DMS153 (cell line): Measurements from ENCODE around the gene TBKBP1.

Source experiments
- DNase-seq: peaks from one replicate; lab custom pipeline; 2025; lab: John Stamatoyannopoulos, UW

Gene TBKBP1, protein sequence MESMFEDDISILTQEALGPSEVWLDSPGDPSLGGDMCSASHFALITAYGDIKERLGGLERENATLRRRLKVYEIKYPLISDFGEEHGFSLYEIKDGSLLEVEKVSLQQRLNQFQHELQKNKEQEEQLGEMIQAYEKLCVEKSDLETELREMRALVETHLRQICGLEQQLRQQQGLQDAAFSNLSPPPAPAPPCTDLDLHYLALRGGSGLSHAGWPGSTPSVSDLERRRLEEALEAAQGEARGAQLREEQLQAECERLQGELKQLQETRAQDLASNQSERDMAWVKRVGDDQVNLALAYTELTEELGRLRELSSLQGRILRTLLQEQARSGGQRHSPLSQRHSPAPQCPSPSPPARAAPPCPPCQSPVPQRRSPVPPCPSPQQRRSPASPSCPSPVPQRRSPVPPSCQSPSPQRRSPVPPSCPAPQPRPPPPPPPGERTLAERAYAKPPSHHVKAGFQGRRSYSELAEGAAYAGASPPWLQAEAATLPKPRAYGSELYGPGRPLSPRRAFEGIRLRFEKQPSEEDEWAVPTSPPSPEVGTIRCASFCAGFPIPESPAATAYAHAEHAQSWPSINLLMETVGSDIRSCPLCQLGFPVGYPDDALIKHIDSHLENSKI

DNA sequence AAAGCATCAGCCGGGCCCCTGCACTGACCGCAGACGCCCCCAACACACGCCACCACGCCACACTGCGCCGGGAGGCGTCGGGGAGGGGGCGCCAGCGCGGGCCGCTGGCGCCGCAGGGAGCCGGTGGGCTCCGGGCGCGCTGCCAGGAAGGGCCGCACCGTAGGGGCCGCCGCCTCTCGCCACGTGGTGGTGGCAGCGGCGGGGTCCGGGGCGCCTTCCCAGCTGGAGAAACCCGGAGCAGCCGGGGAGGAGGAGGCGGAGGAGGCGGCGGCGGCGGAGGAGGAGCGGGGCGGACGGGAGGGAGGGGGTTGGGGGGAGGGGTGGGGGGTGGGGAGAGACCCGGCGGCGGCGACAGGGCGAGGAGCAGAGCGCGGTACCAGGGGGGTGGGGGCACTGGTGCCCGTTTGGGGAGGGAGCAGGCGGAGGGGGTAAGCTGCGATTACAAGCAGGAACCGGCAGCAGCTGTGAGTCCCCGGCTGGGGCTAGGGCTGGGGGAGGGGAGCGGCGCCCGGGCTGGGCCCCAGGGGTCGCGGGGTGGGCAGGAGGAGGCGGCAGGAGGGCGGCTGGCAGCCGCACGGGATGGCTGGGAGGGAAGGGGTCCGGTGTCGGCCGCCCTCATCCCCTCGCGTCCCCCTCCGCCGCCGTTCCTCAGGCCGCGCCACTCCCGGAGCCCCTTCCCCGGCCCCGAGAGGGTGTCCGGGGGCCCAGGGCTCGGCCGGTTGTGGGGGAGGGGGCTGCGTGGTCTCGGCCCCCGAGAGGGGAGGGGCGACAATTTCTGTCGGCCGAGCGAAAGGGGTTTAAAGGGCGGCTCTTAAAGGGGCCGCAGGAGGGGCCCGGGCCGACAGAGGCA, at the start of gene TBKBP1:
TSS of gene TBKBP1 (plus strand) at position 431 of the 850 bp plus-strand sequence. CDS start 1,952 bp downstream, outside the sequence.
- DNase-seq = no peak

DNA sequence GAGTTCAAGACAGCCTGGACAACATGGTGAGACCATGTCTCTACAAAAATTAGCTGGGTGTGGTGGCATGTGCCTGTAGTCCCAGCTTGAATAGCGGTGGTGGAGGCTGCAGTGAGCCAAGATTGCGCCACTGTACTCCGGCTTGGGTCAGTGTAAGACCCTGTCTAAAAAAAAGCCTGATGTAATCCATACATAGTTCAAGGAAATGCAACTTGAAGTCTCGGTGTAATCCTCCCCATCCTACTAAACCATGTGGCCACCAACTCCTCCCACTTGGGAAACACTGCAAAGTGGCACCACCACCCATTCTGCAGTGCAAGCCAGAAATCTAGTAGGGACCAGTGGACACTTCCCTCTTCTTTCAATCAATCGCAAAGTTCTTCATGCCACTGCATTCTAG, 49.6 kb upstream of the TBKBP1 start:
- no peak for DNase-seq

DNA sequence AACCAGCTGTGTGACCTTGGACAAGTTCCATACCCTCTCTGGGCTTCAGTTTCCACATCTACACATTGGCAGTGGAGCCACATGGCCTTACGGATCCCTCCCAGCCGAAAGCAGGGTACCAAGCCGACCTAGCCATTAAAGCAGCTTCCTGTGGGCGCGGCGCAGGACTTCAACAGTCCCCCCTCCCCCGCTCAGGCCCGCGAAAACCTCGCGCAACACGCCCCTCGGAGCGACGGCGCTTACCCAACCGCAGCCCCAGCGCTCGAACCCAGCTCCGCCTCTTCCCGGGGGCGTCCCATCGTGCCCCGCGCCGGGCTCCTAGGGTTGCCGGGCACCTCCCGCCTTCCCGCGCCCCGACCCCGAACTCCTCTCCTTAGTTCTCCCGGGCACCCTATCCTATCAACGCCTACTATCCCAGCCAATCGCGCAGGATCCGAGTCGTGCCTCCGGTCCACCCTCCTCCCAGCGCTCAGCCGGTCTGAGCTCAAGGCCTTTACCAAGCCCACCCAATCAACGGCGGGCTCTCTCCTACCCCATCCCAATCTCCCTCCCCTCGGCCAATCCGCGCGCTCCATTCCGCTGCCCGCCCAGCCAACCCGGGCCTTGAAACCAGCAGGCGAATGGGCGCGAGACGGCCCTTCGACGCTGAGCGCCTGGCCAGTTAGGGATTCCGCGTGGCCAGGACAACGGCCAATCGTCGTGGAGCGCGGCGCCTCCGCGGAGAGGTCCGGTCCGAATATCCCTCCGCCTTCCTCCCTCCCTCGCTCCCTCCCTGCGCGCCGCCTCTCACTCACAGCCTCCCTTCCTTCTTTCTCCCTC, 44.6 kb upstream of the TBKBP1 start, which contains the start of gene KPNB1:
TSS of gene KPNB1 (plus strand) at position 767 of the 819 bp plus-strand sequence. CDS start 326 bp downstream, outside the sequence.
- DNase-seq = peak; percentile 99

DNA sequence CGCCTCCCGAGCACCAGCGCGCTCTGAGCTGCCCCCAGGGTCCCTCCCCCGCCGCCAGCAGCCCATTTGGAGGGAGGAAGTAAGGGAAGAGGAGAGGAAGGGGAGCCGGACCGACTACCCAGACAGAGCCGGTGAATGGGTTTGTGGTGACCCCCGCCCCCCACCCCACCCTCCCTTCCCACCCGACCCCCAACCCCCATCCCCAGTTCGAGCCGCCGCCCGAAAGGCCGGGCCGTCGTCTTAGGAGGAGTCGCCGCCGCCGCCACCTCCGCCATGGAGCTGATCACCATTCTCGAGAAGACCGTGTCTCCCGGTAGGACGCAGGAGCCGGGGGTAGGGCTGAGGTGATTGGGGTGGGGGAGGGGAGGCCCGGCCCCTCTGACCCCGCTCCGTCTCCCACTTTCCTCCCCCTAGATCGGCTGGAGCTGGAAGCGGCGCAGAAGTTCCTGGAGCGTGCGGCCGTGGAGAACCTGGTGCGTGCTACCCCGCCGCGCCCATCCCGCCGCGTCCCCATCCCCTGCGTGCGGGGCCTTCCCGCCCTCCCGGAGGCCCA, 43.9 kb upstream of the TBKBP1 start:
- no peak for DNase-seq

DNA sequence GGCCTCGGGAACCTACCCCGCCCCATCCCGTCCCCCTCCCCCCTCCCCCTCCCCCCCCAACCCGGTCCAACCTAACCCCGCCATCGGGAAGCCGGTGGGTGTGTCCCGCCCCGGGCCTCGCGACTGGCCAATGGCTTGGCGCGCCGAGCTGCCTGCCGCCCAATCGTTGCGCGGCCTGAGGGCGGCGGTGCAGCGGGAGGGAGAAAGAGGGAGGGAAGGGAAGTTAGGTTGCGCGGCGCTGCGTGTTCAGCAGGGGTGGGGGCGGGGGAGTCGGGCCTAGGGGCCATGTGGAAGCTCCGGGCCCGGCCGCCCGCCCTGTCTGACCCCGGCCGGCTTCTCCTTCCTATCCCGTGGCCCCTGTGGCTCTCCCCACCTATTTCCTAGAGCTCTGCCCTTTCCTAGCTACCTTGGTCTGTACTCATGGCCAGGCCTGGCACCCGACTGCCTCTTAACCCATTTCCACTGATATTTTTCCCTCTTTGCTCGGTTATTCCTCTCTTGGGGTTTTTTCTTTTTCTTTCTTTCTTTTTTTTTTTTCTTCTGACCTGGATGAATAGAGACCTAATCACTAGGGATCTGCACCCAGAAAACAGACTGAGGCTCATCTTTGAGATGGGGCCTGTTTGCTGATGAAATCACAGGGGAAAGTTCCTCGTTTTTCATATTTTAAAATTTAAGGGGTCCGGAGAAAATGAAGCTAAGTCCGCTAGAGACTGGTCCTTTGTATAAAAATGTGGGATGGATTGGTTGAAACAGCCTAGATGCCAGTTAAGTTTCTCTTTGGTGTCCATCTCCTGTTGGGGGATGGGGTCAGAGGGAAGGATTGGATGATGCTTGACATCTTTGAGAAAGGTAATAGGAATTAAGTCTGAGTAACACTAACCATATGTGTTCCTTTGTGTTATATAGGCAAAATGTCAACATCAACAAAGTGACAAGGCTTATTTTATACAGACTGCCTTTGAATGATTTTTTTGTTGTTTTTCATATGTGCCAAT, 43.1 kb upstream of the TBKBP1 start:
- DNase-seq = peak; percentile 94

DNA sequence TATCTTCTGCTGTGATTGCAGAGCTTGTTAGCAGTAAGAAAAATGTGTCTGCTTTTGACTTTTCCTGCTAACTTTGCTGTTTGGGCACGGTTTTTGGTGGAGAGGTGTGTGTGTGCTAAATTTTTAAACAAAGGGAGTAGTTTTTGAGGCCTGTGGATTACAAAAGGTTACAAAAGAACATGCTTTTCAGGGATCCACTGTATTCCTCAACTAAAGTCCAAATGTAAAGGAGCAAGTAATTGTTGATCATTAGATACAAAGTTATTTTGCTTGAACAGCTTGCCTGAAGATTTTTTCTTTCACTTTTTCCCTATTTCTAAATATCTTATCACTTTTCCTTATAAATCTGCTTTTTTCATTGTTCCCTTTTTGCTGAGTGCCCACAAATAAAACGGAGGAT, 42.3 kb upstream of the TBKBP1 start:
- no peak for DNase-seq

DNA sequence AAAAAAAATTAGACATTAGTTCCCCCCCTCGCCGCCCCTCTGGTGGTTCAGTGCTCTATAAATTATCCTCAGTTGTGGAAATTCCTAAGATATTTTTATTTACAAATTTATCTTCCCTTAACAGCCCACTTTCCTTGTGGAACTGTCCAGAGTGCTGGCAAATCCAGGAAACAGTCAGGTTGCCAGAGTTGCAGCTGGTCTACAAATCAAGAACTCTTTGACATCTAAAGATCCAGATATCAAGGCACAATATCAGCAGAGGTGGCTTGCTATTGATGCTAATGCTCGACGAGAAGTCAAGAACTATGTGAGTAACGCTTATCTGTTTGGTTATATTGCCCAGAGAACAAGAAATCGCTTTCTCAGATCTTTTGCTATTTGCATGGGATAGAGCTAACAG, 41.4 kb upstream of the TBKBP1 start:
- DNase-seq = no peak

DNA sequence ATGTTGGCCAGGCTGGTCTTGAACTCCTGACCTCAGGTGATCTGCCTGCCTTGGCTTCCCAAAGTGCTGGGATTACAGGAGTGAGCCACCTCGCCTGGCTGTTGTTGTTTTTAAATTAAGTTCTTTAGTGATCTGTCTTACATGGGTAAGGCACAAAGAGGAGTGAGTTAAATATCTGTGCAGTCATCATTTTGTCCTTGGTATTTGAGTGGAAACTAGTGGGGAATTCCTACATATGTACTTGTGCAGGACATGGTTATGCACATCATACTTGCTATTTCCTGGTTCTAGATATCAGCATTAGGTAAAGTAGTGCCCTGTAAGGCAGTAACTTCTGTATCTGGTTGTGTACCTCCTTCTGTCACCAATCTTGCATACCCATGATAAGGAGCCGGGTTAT, 40.5 kb upstream of the TBKBP1 start:
- DNase-seq = no peak

DNA sequence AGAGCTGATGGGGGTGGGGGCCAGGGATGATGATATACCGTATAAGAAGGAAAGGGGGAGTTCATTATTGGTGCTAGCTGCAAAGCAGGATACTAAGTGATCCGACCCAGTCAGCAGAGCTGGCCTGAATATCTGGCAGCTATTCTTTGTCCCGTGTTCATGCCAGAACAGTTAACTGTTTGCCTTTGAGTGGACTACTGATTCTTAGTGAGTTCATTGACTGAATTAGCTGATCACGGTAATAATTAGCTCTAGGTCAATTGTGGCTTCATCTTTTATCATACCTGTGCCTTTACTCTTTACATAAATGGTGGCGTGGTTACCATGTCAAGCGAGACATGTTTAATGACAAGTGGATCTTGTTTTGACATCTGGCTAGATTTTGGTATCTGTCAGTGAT, 39.0 kb upstream of the TBKBP1 start:
- no peak for DNase-seq

DNA sequence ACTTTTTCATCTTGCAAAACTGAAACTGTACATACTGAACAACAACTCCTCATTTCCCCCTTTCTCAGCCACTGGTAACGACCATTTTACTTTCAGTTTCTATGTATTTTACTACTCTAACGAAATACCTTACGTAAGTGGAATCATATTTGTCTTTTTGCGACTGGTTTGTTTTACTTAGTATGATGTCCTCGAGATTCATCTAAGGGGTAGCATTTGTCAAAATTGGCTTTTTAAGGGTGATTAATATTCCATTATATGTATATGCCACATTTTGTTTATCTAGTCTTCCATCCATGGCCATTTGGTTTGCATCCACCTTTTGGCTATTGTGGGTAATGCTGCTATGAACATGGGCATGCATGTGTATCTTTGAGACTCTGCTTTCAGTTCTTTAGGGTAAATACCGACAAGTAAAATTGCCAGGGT, 33.9 kb upstream of the TBKBP1 start:
- no peak for DNase-seq

DNA sequence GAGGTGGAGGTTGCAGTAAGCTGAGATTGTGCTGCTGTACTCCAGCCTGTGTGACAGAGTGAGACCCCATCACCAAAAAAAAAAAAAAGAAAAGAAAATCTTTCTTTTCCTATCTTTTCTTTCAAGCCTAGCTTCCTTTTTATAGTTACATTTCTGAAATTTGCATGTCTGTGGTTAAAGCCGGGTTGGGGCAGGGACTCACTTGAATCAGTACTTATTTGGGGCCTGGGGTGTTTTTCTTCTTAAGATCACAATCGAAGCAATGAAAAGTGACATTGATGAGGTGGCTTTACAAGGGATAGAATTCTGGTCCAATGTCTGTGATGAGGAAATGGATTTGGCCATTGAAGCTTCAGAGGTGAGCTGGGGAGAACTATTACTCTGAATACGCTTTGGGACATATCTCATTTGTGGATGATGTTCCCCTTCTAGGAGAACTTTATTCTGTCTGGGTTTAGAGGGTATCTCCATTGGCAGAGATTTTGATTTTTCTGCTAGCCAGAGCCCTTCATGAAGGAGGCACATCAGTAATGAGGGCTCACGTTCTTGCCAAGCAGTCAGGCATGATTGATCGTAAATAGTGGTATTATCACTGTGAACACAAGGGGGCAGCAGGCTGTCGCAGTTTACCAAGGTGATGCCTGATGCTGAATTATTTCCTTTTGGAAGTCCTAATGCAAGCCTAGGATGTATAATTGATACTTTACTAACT, 29.9 kb upstream of the TBKBP1 start:
- peak; percentile 12 for DNase-seq

DNA sequence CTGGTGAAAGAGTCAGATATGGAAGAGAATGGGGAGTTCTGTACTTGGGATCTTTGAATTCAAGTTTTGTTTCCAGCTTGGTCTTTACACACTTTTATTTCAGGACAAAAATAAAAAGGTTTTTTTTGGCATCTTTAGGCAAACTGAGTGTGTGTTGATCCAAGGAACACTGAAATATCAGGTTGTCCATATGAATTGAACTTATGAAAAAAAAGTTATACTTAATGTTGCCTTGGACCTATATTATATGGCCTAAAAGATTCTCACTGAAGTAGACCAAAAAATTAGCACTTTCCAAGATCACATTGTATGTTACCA, 29.4 kb upstream of the TBKBP1 start:
- DNase-seq = no peak

DNA sequence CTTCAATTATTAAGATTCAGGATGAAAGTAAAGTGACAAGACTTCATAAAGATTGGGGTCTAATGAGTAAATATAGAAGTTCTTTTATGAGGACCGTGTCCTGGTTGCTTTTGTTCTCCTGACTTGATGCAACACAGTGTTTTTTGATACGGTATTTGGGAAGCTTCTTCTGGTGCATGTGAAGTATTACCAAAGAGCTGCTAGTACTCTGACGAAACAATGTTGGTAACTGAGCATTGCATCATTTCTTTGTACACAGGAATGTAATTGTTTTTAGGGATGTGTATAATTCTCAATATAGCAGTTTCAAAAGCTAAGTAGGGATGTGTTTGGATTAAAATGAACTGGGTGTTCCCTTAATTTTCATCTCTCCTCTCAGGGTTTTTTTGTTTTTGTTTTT, 28.3 kb upstream of the TBKBP1 start:
- no peak for DNase-seq

DNA sequence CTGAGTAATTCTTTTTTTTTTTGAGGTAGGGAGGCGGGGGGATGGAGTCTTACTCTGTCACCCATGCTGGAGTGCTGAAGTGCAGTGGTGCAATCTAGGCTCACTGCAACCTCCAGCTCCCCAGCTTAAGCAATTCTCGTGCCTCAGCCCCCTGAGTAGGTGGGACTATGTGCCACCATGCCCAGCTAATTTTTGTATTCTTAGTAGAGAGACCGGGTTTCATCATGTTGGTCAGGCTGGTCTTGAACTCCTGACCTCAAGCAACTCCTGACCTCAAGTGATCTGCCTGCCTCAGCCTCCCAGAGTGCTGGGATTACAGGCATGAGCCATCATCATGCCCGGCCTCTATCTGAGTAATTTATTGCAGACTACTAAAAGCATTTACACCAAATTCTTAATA, 24.9 kb upstream of the TBKBP1 start:
- no peak for DNase-seq

DNA sequence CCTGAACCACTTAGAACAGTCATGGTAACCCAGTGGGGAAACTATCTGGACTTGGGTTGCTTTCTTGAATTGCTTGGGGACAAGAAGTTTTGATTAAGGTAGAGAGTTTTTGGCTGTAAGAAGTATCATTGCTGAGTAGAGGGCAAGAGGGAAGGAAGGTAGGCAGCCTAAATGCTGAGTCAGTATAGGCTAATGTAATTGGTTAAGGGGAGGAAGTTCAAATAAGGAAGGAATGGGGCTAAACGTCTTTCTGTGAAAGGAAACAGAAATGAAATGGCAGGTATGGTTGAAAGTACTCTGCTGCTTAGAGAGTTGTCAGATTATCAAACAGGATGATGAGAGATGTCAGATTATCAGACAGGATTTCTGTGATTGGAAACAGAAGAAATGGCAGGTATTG, 23.9 kb upstream of the TBKBP1 start:
- no peak for DNase-seq

DNA sequence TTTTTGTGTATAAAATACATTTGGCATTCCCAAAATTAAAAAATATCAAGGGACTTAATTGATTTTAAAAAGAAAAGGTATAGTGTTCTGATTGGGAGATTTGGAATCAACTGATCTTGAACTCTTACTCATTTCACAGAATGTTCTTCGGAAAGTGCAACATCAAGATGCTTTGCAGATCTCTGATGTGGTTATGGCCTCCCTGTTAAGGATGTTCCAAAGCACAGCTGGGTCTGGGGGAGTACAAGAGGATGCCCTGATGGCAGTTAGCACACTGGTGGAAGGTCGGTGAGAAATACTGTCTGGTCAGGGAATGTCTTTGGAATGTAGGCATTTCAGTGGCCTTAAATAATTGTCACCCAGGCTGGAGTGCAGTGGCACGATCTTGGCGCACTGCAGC, 19.5 kb upstream of the TBKBP1 start:
- DNase-seq = no peak

DNA sequence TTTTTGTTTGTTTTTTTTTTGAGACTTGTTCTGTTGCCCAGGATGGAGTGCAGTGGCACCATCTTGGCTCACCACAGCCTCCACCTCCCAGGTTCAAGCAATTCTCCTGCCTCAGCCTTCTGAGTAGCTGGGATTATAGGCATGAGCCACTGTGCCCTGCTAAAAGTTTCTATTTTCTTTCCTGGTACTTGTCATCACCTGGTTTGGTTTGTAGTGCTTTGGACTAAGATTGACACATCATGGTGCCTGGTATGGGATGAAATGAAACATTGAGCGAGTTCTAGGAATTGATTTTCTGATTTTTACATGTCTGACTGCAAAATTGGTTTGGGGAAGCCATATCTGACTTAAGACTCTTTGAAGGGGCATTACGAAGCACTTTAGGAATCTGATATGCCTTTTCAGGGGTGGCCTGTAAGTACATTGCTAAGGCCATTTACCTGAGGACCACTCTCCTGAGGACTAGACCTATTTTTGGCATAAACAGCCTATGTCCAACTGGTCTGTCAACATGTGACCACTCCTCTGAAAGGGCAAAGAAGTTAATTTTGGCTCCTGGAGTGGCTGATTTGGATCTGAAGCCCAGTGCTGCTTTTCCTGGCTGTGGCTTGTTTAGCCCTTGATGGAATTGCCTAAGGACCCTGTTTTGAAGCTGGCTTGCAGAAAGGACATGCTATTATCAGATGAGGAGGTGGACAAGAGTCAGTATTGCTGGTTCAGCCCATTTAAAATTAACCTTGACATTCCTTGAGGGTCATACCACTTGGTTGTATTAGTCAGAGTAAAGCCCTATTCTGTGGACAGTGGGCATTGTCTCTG, 18.4 kb upstream of the TBKBP1 start:
- no peak for DNase-seq

DNA sequence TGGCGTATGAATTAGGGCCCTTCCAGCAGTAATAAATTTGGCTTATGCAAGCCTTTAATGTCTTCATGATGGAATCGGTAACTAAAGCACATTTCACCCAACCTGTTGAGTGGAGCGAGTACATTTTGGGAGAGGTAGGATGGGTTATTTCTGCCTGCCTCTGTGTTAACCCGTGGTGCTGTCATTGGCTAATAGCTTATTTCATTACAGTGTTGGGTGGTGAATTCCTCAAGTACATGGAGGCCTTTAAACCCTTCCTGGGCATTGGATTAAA, 17.8 kb upstream of the TBKBP1 start:
- DNase-seq = no peak
